Endodermal cell (in vitro differentiated cells): ENCODE results near the gene LSAMP. TPM values are rescaled to one million over a fixed set of nuclear protein-coding genes. Genes with fewer than 3 reads are reported as not detected.

Experiments
- DNase-seq: peaks from one replicate; pipeline ENCODE4 v3.0.0-alpha.2; 2017
- H3K27ac ChIP-seq: 2 replicates; pipeline ENCODE4 v1.5.1; 2013; ENCODE audit warnings: mild to moderate bottlenecking, low read depth, low read length, moderate library complexity
- H3K27me3 ChIP-seq: 2 replicates; pipeline ENCODE4 v1.6.1; 2013; ENCODE audit warnings: mild to moderate bottlenecking, low read length, moderate library complexity; ENCODE audit not compliant: insufficient read depth, control insufficient read depth, poor library complexity, severe bottlenecking
- H3K36me3 ChIP-seq: 2 replicates; pipeline ENCODE4 v1.7.0; 2013; ENCODE audit warnings: mild to moderate bottlenecking, low read length, moderate library complexity; ENCODE audit not compliant: control insufficient read depth, insufficient read depth
- H3K4me1 ChIP-seq: one replicate; pipeline ENCODE4 v1.7.0; 2013; ENCODE audit warnings: low read length; ENCODE audit not compliant: control insufficient read depth, insufficient read depth
- H3K4me3 ChIP-seq: 2 replicates; pipeline ENCODE4 v1.5.1; 2013; ENCODE audit warnings: mild to moderate bottlenecking, low read length, moderate library complexity
- H3K9ac ChIP-seq: 2 replicates; pipeline ENCODE4 v1.6.1; 2013; ENCODE audit warnings: mild to moderate bottlenecking, low read length, moderate library complexity; ENCODE audit not compliant: poor library complexity, severe bottlenecking; ENCODE audit errors: extremely low read depth
- H3K9me3 ChIP-seq: 2 replicates; pipeline ENCODE4 v1.6.1; 2013; ENCODE audit warnings: mild to moderate bottlenecking, low read length, moderate library complexity; ENCODE audit not compliant: control insufficient read depth
- H3K27ac Mint-ChIP-seq: 2 replicates; pipeline ENCODE4 v1.8.0; 2020; ENCODE audit warnings: mixed read lengths
- H3K27me3 Mint-ChIP-seq: 2 replicates; pipeline ENCODE4 v1.8.0; 2021; ENCODE audit warnings: mild to moderate bottlenecking, mixed read lengths; ENCODE audit not compliant: insufficient read depth
- H3K36me3 Mint-ChIP-seq: 2 replicates; pipeline ENCODE4 v1.8.0; 2020; ENCODE audit warnings: low read depth, mixed read lengths
- H3K4me1 Mint-ChIP-seq: 2 replicates; pipeline ENCODE4 v1.8.0; 2020; ENCODE audit warnings: mixed read lengths
- H3K4me3 Mint-ChIP-seq: 2 replicates; pipeline ENCODE4 v1.8.0; 2020; ENCODE audit warnings: mild to moderate bottlenecking, moderate library complexity, mixed read lengths
- H3K9me3 Mint-ChIP-seq: 2 replicates; pipeline ENCODE4 v1.8.0; 2020; ENCODE audit warnings: mild to moderate bottlenecking, mixed read lengths
- WGBS, 2 experiments: methylation state at CpG; one replicate each; pipeline versions ENCODE4 v1.1.5 to v1.1.7; 2013; ENCODE audit warnings: missing lambda C conversion rate in 2 of 2, mixed read lengths in 1 of 2; ENCODE audit not compliant: insufficient coverage in 1 of 2, insufficient read length in 1 of 2; 5-methylcytosine and 5-hydroxymethylcytosine counted together
- total RNA-seq, 2 donors: library from RNA; stranded (reverse); fragmentation: NEBNext Ultra II Directional in 1 of 2; extraction: Animal tissue kit (Norgen Biotek cat#: 25700) in 1 of 2; gene quantifications; 2 replicates in 1 of 2; 3 replicates in 1 of 2; pipeline ENCODE4 v1.2.1, GENCODE V29; 2021
- TF ChIP-seq, protein P1 (sequence below): fragments of 200-600 bp; sonication (generic); conservative IDR thresholded peaks from 2 replicates; pipeline ENCODE4 v1.5.0; 2021; ENCODE audit warnings: antibody characterized with exemption, mild to moderate bottlenecking

The LSAMP gene
- total RNA-seq, 2 donors from 2014 or later = 4.4 to 10.2 TPM

DNA sequence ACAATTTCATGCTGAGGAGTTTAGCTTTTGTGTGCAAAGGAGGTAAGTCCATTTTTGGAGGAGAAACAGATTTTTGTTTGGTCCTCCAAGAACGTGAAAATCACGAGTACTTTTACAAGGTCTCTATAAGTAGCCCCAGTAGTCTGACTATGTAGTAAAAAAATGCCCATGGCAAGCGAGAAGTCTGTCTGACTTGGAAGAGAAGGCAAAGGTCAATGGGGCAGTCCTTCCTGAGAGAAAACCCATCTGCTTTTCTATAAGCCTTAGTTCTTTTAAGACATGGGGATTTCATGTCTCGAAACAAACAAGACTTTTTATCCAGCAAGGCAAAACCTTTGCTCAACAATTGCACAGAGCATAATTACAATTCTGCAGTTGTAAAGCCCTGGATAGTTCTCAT is 638.8 kb downstream of the LSAMP start:
- WGBS, 2 experiments = 86 to 93% methylated on average over 4 of the region's 4 CpGs
- H3K4me3 Mint-ChIP-seq = no peak overlapping the region
- H3K4me1 Mint-ChIP-seq = peaks cover 44% of the 10 kb centered on the region
- no peaks in the 10 kb centered on the region for H3K36me3 Mint-ChIP-seq
- no peaks in the 10 kb centered on the region for H3K36me3 ChIP-seq
- peak overlapping the region; percentile 23 for H3K27ac Mint-ChIP-seq
- no peak overlapping the region for H3K9ac ChIP-seq
- no peak for DNase-seq
- no peak overlapping the region for H3K27ac ChIP-seq
- no peaks in the 10 kb centered on the region for H3K27me3 ChIP-seq
- peaks cover 3% of the 10 kb centered on the region for H3K9me3 ChIP-seq
- H3K9me3 Mint-ChIP-seq = peaks cover 2% of the 10 kb centered on the region
- no peaks in the 10 kb centered on the region for H3K4me1 ChIP-seq
- no peak overlapping the region for H3K4me3 ChIP-seq
- no peaks in the 10 kb centered on the region for H3K27me3 Mint-ChIP-seq
- TF ChIP-seq, protein P1, sequence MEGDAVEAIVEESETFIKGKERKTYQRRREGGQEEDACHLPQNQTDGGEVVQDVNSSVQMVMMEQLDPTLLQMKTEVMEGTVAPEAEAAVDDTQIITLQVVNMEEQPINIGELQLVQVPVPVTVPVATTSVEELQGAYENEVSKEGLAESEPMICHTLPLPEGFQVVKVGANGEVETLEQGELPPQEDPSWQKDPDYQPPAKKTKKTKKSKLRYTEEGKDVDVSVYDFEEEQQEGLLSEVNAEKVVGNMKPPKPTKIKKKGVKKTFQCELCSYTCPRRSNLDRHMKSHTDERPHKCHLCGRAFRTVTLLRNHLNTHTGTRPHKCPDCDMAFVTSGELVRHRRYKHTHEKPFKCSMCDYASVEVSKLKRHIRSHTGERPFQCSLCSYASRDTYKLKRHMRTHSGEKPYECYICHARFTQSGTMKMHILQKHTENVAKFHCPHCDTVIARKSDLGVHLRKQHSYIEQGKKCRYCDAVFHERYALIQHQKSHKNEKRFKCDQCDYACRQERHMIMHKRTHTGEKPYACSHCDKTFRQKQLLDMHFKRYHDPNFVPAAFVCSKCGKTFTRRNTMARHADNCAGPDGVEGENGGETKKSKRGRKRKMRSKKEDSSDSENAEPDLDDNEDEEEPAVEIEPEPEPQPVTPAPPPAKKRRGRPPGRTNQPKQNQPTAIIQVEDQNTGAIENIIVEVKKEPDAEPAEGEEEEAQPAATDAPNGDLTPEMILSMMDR = no peak

GRCh38 chr3:115805520-115805919 is 639.8 kb downstream of the LSAMP start:
- Histone ChIP-seq H3K9ac (no peak overlapping the region), H3K36me3 (no peaks in the 10 kb centered on the region), H3K27ac (no peak overlapping the region), H3K9me3 (peaks cover 11% of the 10 kb centered on the region), H3K4me3 (no peak overlapping the region), H3K4me1 (no peaks in the 10 kb centered on the region), H3K27me3 (no peaks in the 10 kb centered on the region)
- no peak overlapping the region for H3K27ac Mint-ChIP-seq
- 87 to 100% methylated on average over 3 to 4 of the region's 4 CpGs for WGBS, 2 experiments
- no peaks in the 10 kb centered on the region for H3K36me3 Mint-ChIP-seq
- peaks cover 48% of the 10 kb centered on the region for H3K4me1 Mint-ChIP-seq
- no peak for DNase-seq
- peaks cover 8% of the 10 kb centered on the region for H3K9me3 Mint-ChIP-seq
- no peaks in the 10 kb centered on the region for H3K27me3 Mint-ChIP-seq
- no peak overlapping the region for H3K4me3 Mint-ChIP-seq
- TF ChIP-seq, protein P1 = no peak

DNA sequence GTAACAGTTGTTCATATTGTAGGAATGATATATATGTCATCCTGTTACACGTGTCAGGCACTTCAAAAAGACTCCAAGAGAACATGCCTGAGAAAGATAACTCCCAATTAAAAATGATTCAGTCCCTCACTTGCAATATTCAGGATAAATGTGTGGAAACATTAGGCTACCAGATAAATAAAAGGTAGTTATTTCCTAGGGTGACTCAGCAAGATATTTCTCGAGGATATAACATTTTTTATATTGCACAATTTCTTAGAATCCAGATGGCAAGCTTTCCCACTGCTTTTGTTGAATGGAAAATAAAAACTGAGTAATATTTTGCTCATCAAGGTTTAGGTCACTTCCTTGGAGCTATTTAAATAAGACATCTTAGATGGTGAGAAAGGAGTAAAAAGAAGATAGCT is 640.6 kb downstream of the LSAMP start:
- peaks cover under 1% of the 10 kb centered on the region for H3K36me3 Mint-ChIP-seq
- no peak overlapping the region for H3K27ac ChIP-seq
- H3K9ac ChIP-seq = no peak overlapping the region
- H3K36me3 ChIP-seq = no peaks in the 10 kb centered on the region
- TF ChIP-seq, protein P1 = no peak
- no peak overlapping the region for H3K4me3 Mint-ChIP-seq
- no peaks in the 10 kb centered on the region for H3K27me3 ChIP-seq
- H3K4me1 ChIP-seq = no peaks in the 10 kb centered on the region
- 91% methylated on average over 2 of the region's 2 CpGs; no CpG with 5 or more reads in 1 of the 2 experiments for WGBS, 2 experiments
- H3K27me3 Mint-ChIP-seq = peaks cover under 1% of the 10 kb centered on the region
- peaks cover 14% of the 10 kb centered on the region for H3K9me3 Mint-ChIP-seq
- no peak for DNase-seq
- peaks cover 19% of the 10 kb centered on the region for H3K9me3 ChIP-seq
- no peak overlapping the region for H3K27ac Mint-ChIP-seq
- peaks cover 49% of the 10 kb centered on the region for H3K4me1 Mint-ChIP-seq
- H3K4me3 ChIP-seq = no peak overlapping the region
